Measurements from ENCODE around the gene HTR6.

DNA sequence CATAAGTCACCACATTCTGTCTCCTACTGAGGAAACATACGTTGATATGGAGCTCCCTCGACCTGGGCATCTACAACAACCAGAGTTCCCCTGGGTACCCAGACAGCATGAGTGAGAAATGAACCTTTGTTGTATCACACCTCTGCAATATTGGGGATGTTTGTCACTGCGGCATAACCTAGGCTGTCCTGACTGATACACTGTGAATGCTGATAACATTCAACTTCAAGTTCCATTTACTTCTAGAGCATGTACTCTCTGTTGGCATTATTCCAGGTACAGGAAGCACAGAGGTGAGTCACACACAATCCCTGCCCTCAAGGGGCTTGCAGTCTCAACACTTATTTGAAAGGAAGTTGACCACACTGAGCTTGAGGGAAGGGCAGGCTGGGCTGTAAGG, 65.6 kb downstream of the HTR6 start:
- TF ChIP-seq NFIC (IDR thresholded peaks at IDR 0.05) = no peak
- TF ChIP-seq TEAD4 (IDR thresholded peaks at IDR 0.05) = no peak
